ENCODE data around the gene ERO1A.
"Not testable (repeated sequence)": the region's sequence is repeated elsewhere in the genome, so short reads cannot be mapped to it uniquely, and the experiment has no call there.

Gene ERO1A

DNA sequence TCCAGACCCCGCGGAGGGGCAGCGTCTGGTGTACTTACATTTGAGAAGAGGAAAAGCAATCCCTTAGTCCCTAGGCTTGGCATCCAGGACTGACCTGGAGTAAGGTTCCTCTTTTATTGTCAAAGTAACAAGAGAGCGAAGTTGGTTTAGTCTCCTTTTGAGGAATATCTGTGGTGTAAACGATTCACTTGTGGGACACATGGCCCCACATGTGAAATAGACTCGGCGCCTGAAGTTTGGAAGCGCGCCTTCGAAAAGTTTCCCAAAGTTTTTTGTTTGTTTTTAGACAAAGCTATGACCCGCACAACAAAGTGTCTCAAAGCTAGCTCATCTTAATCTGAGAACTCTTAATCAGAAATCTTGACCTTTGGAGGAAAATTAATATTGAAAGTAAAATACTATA, 35.4 kb upstream of the ERO1A start:
- TF ChIP-seq, protein P1, sequence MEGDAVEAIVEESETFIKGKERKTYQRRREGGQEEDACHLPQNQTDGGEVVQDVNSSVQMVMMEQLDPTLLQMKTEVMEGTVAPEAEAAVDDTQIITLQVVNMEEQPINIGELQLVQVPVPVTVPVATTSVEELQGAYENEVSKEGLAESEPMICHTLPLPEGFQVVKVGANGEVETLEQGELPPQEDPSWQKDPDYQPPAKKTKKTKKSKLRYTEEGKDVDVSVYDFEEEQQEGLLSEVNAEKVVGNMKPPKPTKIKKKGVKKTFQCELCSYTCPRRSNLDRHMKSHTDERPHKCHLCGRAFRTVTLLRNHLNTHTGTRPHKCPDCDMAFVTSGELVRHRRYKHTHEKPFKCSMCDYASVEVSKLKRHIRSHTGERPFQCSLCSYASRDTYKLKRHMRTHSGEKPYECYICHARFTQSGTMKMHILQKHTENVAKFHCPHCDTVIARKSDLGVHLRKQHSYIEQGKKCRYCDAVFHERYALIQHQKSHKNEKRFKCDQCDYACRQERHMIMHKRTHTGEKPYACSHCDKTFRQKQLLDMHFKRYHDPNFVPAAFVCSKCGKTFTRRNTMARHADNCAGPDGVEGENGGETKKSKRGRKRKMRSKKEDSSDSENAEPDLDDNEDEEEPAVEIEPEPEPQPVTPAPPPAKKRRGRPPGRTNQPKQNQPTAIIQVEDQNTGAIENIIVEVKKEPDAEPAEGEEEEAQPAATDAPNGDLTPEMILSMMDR (IDR thresholded peaks at IDR 0.05; ENCODE audit: low read depth, low read length), result no peak
- peak overlapping the region; percentile 97 to 99 for H3K4me3 ChIP-seq (replicated peaks in 1 of 2; ENCODE audit: low read depth in 2 of 2, low read length in 2 of 2)
- DNase-seq (ENCODE audit: low read depth in 2 of 2), result peak; percentile 24 to 31

DNA sequence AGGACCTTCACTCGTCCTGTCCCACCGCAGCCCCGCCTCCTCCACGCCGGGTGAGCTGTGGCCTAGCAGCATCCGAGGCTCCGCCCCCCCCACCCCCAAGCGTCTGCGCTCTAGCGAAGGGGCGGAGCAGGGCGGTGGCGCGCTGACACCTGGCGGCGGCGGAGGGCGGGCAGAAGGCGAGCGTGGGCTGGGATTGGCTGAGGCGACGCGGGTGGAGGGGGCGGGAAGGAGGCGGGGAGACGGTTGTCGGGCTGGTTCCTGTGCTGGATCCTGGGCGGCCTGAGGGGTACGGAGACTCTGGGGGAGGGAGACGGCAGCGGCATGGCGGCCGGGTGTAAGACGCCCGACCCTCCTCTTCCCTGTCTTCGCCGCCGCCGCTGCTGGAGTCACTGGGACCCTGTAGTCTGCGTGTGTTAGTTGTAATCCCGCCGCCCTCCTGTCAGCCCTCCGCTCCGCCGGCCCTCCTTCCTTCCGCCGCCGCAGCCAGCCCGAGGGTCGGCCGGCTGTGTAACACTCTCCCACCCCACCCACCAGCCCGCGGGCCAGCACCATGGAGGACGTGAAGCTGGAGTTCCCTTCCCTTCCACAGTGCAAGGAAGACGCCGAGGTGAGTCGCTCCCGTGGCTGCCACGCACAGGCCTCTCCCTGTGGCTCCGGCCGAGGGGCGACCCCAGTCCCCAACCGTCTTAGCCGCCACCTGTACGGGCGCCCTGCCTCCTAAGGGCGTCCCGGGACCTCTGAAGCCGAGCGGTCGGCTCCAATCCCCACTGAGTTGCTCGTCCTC, 34.8 kb upstream of the ERO1A start, which contains the start of gene STYX:
Gene STYX, plus strand, starts transcription at position 242 of the 784 bp plus-strand sequence. Its CDS starts 309 bp downstream, at position 551.
- peak; percentile 98 to 99 for DNase-seq (ENCODE audit: low read depth in 2 of 2)
- TF ChIP-seq, protein P1 (IDR thresholded peaks at IDR 0.05; ENCODE audit: low read depth, low read length), result no peak
- peak within 1 kb of the TSS; percentile 97 to 99 for H3K4me3 ChIP-seq (replicated peaks in 1 of 2; ENCODE audit: low read depth in 2 of 2, low read length in 2 of 2)

DNA sequence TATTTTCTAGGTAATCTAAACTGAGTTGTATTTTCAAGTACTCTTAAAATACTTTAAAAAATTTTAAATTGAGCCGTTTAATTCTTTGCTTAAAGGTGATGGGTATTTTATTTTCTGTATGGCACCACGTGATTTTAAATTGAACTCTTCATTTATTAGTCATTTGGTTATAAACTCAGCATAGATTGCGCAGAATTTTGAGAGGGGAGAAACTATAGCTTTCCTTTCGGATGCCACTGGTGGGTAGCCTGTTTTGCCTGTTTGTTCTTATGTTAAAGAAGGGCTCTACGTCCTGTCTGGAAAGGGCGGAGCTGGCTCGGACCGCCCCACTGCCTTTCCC, 34.2 kb upstream of the ERO1A start:
- H3K4me3 ChIP-seq (replicated peaks in 1 of 2; ENCODE audit: low read depth in 2 of 2, low read length in 2 of 2), result peak overlapping the region; percentile 19 to 26
- TF ChIP-seq, protein P1 (IDR thresholded peaks at IDR 0.05; ENCODE audit: low read depth, low read length), result no peak
- no peak for DNase-seq (ENCODE audit: low read depth in 2 of 2)

DNA sequence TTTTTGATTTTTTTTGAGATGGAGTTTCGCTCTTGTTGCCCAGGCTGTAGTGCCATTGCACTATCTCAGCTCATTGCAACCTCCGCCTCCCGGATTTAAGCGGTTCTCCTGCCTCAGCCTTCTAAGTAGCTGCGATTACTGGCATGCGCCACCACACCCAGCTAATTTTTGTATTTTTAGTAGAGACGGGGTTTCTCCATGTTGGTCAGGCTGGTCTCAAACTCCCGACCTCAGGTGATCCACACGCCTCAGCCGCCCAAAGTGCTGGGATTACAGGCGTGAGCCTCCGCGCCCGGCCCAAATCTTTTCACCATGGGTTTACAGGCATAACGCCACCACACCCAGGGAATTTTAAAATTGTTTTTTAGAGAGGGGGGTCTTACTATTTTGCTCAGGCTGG, 33.7 kb upstream of the ERO1A start:
- DNase-seq (ENCODE audit: low read depth in 2 of 2), result not testable (repeated sequence)

DNA sequence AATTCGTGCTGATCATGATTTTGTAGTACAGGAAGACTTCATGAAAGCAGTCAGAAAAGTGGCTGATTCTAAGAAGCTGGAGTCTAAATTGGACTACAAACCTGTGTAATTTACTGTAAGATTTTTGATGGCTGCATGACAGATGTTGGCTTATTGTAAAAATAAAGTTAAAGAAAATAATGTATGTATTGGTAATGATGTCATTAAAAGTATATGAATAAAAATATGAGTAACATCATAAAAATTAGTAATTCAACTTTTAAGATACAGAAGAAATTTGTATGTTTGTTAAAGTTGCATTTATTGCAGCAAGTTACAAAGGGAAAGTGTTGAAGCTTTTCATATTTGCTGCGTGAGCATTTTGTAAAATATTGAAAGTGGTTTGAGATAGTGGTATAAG, 32.2 kb upstream of the ERO1A start:
- H3K4me3 ChIP-seq (replicated peaks in 1 of 2; ENCODE audit: low read depth in 2 of 2, low read length in 2 of 2); DNase-seq (ENCODE audit: low read depth in 2 of 2): not testable (repeated sequence)

More for the DNA sequence above, 33.7 kb upstream of the ERO1A start:
- not testable (repeated sequence) for H3K4me3 ChIP-seq (replicated peaks in 1 of 2; ENCODE audit: low read depth in 2 of 2, low read length in 2 of 2)

DNA sequence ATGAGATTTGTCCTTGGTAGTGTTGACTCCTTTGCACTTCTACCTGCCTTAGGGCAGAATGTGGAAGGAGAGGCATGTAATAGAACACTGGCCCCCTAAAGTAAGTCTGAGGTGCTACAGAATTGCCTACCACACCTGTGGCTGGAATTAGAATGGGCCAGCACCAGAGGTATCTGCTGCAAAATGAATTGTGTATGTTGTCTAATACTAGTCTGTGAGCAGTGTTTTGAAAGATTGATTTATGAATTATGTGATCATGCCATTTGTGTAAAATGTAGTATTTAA, 28.9 kb upstream of the ERO1A start:
- no peak for DNase-seq (ENCODE audit: low read depth in 2 of 2)
- no peak overlapping the region for H3K4me3 ChIP-seq (replicated peaks in 1 of 2; ENCODE audit: low read depth in 2 of 2, low read length in 2 of 2)
- TF ChIP-seq, protein P1 (IDR thresholded peaks at IDR 0.05; ENCODE audit: low read depth, low read length), result no peak

DNA sequence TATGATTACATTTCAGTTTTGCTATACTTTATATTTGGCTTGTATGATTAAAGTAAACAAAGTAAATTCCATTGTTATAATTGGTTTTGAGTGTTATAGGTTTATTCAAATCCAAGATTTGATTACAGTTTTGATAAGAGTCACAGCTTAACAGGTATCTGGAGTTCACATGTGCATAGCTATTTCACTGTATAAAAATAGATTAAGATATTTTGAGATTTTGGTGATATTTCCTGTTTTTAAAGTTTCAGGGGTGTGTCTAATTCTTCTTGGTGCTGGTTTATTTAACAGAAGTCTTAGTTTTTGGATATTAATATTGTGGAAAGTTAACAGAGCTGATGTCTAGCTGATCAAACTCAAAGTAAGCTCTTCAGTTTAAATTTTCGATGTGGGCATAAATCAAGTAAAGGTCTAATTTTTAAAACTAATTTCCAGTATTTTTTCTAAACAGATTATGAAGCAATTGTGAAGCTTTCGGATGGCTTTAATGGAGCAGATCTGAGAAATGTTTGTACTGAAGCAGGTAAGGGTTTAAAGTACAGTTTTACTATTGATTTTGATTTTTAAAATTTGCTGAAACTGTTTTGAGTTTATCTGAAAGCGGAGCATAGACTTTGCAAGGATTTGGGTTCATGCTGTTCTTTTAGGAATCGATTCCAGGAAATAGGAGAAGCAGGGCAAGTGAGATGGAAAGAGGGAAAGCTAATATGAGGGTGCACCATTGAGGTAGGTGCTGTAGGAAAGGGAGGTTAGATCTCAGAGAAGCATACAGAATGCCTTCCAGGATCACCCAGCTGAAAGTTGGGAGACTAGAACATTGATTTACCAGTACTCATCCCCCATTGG, 28.4 kb upstream of the ERO1A start:
- H3K4me3 ChIP-seq (replicated peaks in 1 of 2; ENCODE audit: low read depth in 2 of 2, low read length in 2 of 2), result no peak overlapping the region
- TF ChIP-seq, protein P1 (IDR thresholded peaks at IDR 0.05; ENCODE audit: low read depth, low read length), result no peak
- DNase-seq (ENCODE audit: low read depth in 2 of 2), result no peak
